Small intestine (tissue), 7 donors: ENCODE data around the gene RBM33. TPM values are rescaled to one million over a fixed set of nuclear protein-coding genes. Genes with fewer than 3 reads are reported as not detected.

Experiments used
- DNase-seq, 2 donors: peaks; one replicate each; pipeline versions ENCODE4 v3.0.0 to v3.0.0-alpha.2; 2013
- FAIRE-seq: peaks from 2 replicates; lab custom pipeline; 2012; peaks lifted over from hg19 to GRCh38; lab: Jason Lieb, UNC
- H3K27ac ChIP-seq, 3 donors: one replicate each; pipeline ENCODE4 v1.5.1; 2013; ENCODE audit warnings: low read length in 2 of 3, mild to moderate bottlenecking in 2 of 3, control low read depth in 1 of 3, inconsistent platforms in 1 of 3, low read depth in 1 of 3, moderate library complexity in 1 of 3
- H3K27me3 ChIP-seq, 3 donors: one replicate each; pipeline ENCODE4 v1.6.1; 2013; ENCODE audit warnings: low read length in 3 of 3, inconsistent platforms in 1 of 3; ENCODE audit not compliant: control insufficient read depth in 3 of 3, insufficient read depth in 3 of 3
- H3K36me3 ChIP-seq, 3 donors: one replicate each; pipeline ENCODE4 v1.6.1; 2013; ENCODE audit warnings: low read length in 3 of 3, inconsistent platforms in 1 of 3, low read depth in 1 of 3, mild to moderate bottlenecking in 1 of 3, moderate library complexity in 1 of 3; ENCODE audit not compliant: control insufficient read depth in 3 of 3, insufficient read depth in 2 of 3
- H3K4me1 ChIP-seq, 3 donors: one replicate each; pipeline ENCODE4 v1.6.1; 2013; ENCODE audit warnings: low read length in 2 of 3, inconsistent platforms in 1 of 3, low read depth in 1 of 3, mild to moderate bottlenecking in 1 of 3, moderate library complexity in 1 of 3; ENCODE audit not compliant: control insufficient read depth in 3 of 3, insufficient read depth in 2 of 3
- H3K4me3 ChIP-seq, 3 donors: one replicate each; pipeline ENCODE4 v1.5.1; 2013; ENCODE audit warnings: low read length in 3 of 3, control low read depth in 1 of 3, inconsistent platforms in 1 of 3, low read depth in 1 of 3, mild to moderate bottlenecking in 1 of 3, moderate library complexity in 1 of 3
- H3K9me3 ChIP-seq, 2 donors: one replicate each; pipeline ENCODE4 v1.6.1; 2013; ENCODE audit warnings: low read depth in 1 of 2, low read length in 1 of 2; ENCODE audit not compliant: control insufficient read depth in 2 of 2, insufficient read depth in 1 of 2
- WGBS, 3 donors: extraction: QIAGEN DNeasy Blood & Tissue Kit; methylation state at CpG; one replicate each; pipeline ENCODE4 v1.1.7; 2013; 5-methylcytosine and 5-hydroxymethylcytosine counted together
- polyA plus RNA-seq, 4 donors: library from polyadenylated mRNA; stranded (reverse) in 3 of 4; unstranded in 1 of 4; fragments of 200-250 nt in 3 of 4; fragments of 120-200 nt in 1 of 4; gene quantifications; one replicate each; pipeline versions ENCODE4 v1.2.1 to v1.2.3, GENCODE V29; 2013
- donor health status: healthy with polysubstance abuse.
- donor health status: control.
- donor health status: control.
- donor health status: Bipolar disorder and iron deficiency.
- donor health status: healthy.

RBM33 gene
- polyA plus RNA-seq, 4 donors, result 7.8 to 39.7 (median 15.1) TPM

DNA sequence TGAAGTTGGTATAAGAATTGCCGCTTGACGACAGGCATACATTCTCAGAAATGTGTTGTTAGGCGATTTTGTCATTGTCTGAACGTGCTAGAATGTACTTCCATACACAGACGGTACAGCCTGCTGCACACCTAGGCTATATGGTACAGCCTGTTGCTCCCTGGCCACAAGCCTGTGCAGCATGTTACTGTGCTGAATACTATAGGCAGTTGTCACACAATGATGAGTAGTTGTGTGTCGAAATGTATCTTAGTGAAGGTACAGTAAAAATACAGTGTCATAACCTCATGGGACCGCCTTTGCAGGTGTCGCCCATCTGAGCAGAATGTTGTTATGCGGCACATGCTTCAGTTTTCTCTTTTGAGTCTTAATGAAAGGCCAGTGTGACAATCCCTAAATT is 101.3 kb downstream of the RBM33 start:
- Histone ChIP-seq H3K4me3 (no peak overlapping the region), H3K27me3 (no peaks in the 10 kb centered on the region), H3K27ac (no peak overlapping the region), H3K4me1 (peaks cover 0 to 3% (median 3%) of the 10 kb centered on the region in 3 donors), H3K9me3 (no peaks in the 10 kb centered on the region), H3K36me3 (peaks cover 11 to 46% (median 25%) of the 10 kb centered on the region in 3 donors)
- DNase-seq (no peak), FAIRE-seq (no peak)
- 93 to 97% (median 96%) methylated on average over 9 of the region's 9 CpGs for WGBS, 3 donors

DNA sequence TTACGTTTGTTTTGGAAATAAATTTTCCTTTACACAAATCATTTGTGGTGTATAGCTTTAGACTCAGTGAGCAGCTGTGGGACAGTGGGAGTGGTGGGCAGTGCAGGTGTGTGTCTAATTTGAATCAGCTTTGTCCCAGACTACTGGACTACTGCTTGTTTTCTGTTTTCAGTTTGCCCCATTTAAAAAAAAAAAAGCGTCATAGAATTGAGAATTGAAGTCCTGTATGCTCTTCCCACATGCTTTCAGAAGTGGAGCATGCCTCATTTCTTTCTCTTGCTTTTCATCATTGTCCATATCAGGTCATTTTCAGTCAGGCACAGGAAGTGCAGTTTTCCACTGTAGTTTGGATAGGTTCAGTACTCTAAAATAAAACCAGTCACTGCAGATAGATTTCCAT is 101.7 kb downstream of the RBM33 start:
- FAIRE-seq (no peak), DNase-seq (no peak)
- no peak overlapping the region for H3K27ac ChIP-seq
- H3K27me3 ChIP-seq, result no peaks in the 10 kb centered on the region
- no peaks in the 10 kb centered on the region for H3K9me3 ChIP-seq
- peaks cover 0 to 6% (median 3%) of the 10 kb centered on the region in 3 donors for H3K4me1 ChIP-seq
- WGBS, 3 donors, result 75 to 86% (median 84%) methylated on average over 2 of the region's 2 CpGs
- H3K36me3 ChIP-seq, result peaks cover 11 to 43% (median 21%) of the 10 kb centered on the region in 3 donors
- no peak overlapping the region for H3K4me3 ChIP-seq

DNA sequence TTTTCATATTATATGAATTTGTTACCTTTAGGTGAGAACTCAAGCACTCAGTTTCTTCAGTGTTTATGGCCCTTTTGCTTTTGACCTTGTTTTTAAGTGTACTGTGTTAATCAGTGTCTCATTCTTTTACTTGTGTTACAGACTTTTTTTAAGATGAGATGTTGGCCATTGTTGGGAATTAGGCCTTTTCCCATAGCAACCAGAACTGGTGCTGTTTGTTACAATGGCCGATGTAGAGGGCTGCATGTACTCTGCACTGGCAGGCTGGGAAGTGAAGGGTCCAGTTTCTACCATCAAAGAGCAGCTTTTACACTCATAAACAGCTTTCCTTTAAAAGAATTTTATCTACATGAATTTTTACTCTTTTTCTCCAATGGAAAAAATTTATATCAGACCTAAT is 102.7 kb downstream of the RBM33 start:
- Histone ChIP-seq H3K27ac (no peak overlapping the region), H3K9me3 (no peaks in the 10 kb centered on the region), H3K4me1 (peaks cover 0 to 6% (median 3%) of the 10 kb centered on the region in 3 donors), H3K4me3 (no peak overlapping the region), H3K36me3 (peaks cover 8 to 39% (median 16%) of the 10 kb centered on the region in 3 donors), H3K27me3 (no peaks in the 10 kb centered on the region)
- FAIRE-seq, result no peak
- no peak for DNase-seq
- WGBS, 3 donors, result 87 to 100% (median 92%) methylated on average over 1 of the region's 1 CpG

DNA sequence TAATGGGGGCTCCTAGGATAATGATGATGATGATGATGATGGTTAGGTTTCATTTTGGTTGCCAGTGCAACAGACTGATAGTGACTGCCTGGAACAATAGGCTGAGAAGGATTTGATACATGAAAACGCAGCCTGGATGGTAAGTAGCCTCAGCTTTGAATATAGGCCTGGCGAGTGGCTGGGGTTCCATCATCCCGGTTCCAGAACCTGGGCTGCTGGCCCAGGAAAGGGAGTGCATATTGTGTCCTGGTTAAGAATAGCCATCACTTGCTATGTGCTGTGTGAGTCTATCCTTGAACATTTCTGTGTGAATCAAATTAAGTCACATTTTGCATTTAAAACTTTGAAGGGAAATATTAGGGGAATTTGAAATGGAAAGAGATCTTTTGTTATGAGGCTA is 105.1 kb downstream of the RBM33 start:
- Histone ChIP-seq H3K4me3 (no peak overlapping the region), H3K9me3 (no peaks in the 10 kb centered on the region), H3K27ac (no peak overlapping the region), H3K4me1 (peaks cover 6 to 16% (median 12%) of the 10 kb centered on the region in 3 donors), H3K36me3 (peaks cover 5 to 38% (median 17%) of the 10 kb centered on the region in 3 donors), H3K27me3 (no peaks in the 10 kb centered on the region)
- DNase-seq, result no peak
- no peak for FAIRE-seq
- WGBS, 3 donors, result 97 to 100% (median 97%) methylated on average over 3 of the region's 3 CpGs

DNA sequence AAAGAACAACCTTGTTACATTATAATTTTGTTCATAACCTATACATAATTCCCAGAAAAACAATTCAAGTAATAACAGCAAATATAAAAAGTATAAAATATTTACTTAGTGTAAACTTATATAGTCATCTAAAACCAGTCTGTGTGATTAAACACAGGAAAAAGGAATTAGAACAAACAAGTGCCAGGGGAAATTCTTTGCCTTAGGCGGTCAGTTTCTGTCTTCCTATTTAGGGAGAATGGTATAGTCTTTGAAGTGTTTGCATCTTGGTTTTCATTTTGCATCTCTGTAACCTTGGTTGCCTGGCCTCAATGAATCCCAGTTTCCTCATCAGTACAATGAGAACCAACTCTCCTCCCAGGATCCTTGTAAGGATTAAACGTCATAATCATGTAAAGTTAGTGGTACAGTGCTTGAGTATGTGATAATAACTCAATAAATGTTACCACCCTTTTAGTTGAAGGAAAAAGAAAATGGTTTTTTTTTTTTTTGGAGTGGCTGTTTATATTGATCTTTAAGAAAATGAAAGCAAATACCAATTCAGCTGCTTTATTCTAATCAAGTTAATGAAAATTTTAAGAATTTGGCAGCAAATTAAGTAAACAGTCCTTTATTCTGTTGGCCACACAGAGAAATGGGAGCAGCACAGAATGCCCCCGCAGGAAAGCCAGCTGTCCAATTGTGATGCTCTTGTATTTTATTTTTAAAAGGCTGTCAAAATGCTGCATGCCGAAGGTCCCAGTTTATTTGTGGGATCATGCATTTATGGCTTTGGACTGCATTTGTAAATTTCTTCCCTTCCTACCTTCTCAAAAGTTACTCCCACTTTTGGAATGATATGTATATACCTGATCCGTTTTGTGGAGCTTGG is 106.0 kb downstream of the RBM33 start:
- H3K27ac ChIP-seq, result no peak overlapping the region
- DNase-seq (no peak), FAIRE-seq (no peak)
- no peaks in the 10 kb centered on the region for H3K9me3 ChIP-seq
- peaks cover 0 to 31% (median 10%) of the 10 kb centered on the region in 3 donors for H3K36me3 ChIP-seq
- H3K4me3 ChIP-seq, result no peak overlapping the region
- WGBS, 3 donors, result 66 to 83% (median 81%) methylated on average over 5 of the region's 5 CpGs
- no peaks in the 10 kb centered on the region for H3K27me3 ChIP-seq
- H3K4me1 ChIP-seq, result peaks cover 3 to 16% (median 12%) of the 10 kb centered on the region in 3 donors

DNA sequence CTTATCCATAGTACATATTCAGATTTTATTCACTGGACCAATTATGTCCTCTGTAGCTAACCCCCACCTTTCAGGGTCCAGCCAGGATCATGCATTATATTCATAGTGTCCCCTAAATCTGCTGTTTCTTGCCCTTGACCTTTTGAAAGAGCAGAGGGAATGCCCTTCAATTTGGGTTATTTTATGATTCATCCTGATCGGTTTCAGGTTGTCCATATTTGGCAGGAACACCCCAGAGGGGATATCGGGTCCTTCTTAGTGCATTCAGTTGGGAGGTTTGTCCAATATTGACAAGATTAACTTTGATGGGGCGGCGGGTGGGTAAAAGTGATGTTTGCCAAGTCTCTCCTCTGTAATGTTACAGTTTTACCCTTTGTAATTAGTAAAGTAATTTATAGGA is 106.9 kb downstream of the RBM33 start:
- FAIRE-seq, result no peak

DNA sequence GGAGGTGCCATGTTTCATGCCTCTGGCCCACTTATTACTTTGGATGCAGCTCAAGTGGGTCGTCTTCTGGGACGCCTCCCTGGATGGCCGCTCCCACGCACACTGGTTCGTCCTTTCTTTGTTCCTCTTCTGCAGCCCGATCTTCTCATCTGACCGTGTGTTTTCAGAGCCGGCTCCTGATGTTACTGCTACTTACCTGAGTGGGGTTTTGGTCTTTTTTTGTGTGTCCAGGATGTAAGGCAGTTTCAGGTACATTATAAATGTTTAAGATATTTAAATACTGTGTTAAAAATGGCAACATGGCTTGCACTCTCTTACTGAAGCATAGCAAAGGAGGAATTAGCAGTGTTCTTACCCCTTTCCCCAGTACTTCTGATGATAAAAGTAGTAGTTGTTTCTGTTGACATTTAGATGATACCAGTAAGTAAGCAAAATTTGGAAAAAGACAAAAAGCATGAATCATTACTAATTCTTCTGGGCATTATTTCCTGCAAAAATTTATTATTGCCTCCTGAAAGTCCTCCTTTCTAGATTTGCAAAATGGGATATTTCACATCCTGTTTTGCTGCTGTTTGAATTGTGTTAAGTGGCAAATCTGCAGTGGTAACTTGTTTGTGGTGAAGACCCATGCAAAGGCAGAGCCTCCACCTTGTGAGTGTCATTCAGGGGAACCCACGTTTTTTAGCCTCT is 108.4 kb downstream of the RBM33 start:
- Histone ChIP-seq H3K27me3 (no peaks in the 10 kb centered on the region), H3K9me3 (no peaks in the 10 kb centered on the region), H3K36me3 (peaks cover 0 to 26% (median 7%) of the 10 kb centered on the region in 3 donors), H3K27ac (peak overlapping the region in 1 of 3 donors; percentile 32), H3K4me3 (no peak overlapping the region), H3K4me1 (peaks cover 3 to 14% (median 12%) of the 10 kb centered on the region in 3 donors)
- 79 to 93% (median 85%) methylated on average over 9 of the region's 9 CpGs for WGBS, 3 donors
- no peak for DNase-seq
- no peak for FAIRE-seq

More for the DNA sequence above, 106.9 kb downstream of the RBM33 start:
- Histone ChIP-seq H3K27ac (no peak overlapping the region), H3K4me3 (no peak overlapping the region), H3K4me1 (peaks cover 3 to 16% (median 12%) of the 10 kb centered on the region in 3 donors), H3K9me3 (no peaks in the 10 kb centered on the region), H3K36me3 (peaks cover 0 to 24% (median 10%) of the 10 kb centered on the region in 3 donors), H3K27me3 (no peaks in the 10 kb centered on the region)
- no peak for DNase-seq
- WGBS, 3 donors, result 76 to 86% (median 82%) methylated on average over 4 of the region's 4 CpGs

DNA sequence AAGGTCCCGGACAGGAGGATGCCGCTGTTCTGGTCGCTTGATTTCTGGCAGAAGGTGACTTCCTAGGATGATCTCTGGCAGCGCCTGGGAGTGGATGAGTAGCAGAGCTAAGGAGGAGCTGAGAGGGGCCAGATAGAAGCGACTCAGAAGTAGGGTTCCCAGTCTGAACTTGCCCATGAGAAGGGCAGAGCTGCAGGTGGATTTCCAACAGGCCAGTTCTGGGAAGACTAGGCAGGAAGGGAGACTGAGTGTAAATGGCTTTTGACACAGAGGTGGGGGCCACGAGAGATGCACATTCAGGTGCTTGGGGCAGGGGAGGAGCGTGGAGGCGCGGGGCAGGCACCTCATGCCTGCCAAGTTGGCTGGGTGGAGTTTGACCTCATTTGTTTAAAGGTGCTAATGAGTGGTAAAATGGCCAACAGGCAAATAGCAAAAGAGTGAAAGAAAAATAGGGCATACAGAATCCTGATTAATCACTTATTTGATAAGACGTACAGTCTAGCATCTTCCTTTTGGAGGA is 109.0 kb downstream of the RBM33 start:
- WGBS, 3 donors, result 45 to 72% (median 60%) methylated on average over 10 of the region's 10 CpGs
- Histone ChIP-seq H3K27me3 (no peaks in the 10 kb centered on the region), H3K4me1 (peaks cover 3 to 13% (median 12%) of the 10 kb centered on the region in 3 donors), H3K9me3 (no peaks in the 10 kb centered on the region), H3K27ac (peak overlapping the region in 1 of 3 donors; percentile 13), H3K36me3 (peaks cover 0 to 29% (median 7%) of the 10 kb centered on the region in 3 donors), H3K4me3 (no peak overlapping the region)
- DNase-seq, result peak in 1 of 2 donors; percentile 37
- no peak for FAIRE-seq
